HCT116 (cell line): ENCODE data around the gene FBXL7.

Source experiments
- EGR1 ChIP-seq: IDR thresholded peaks from 2 replicates; pipeline ENCODE4 v1.6.1; 2012; ENCODE audit warnings: low read depth
- EZH2 ChIP-seq: fragments of 200-600 bp; sonication (generic); IDR thresholded peaks from 2 replicates; pipeline ENCODE4 v1.6.1; 2017; ENCODE audit warnings: antibody characterized with exemption, mixed run types
- EZH2phosphoT487 ChIP-seq: fragments of 200-600 bp; IDR thresholded peaks from 2 replicates; pipeline ENCODE4 v1.6.1; 2018; ENCODE audit warnings: antibody characterized with exemption, borderline replicate concordance
- FOSL1 ChIP-seq: IDR thresholded peaks from 2 replicates; pipeline ENCODE4 v1.6.1; 2012; ENCODE audit warnings: low read depth
- JUND ChIP-seq: IDR thresholded peaks from 2 replicates; pipeline ENCODE4 v1.6.1; 2012
- MAX ChIP-seq: IDR thresholded peaks from 2 replicates; pipeline ENCODE4 v1.6.1; 2012
- POLR2A ChIP-seq: IDR thresholded peaks from 2 replicates; pipeline ENCODE4 v1.7.0; 2011; ENCODE audit warnings: borderline replicate concordance; ENCODE audit not compliant: insufficient read depth, insufficient read length; ENCODE audit errors: extremely low read depth
- POLR2AphosphoS5 ChIP-seq: IDR thresholded peaks from 2 replicates; pipeline ENCODE4 v1.6.1; 2011; ENCODE audit warnings: mild to moderate bottlenecking, low read depth, low read length, moderate library complexity
- RAD21 ChIP-seq: IDR thresholded peaks from 2 replicates; pipeline ENCODE4 v1.6.1; 2012; ENCODE audit warnings: low read depth, mild to moderate bottlenecking
- REST ChIP-seq: IDR thresholded peaks from 2 replicates; pipeline ENCODE4 v1.6.1; 2012; ENCODE audit warnings: low read depth
- TCF7L2 ChIP-seq: IDR thresholded peaks from 2 replicates; pipeline ENCODE4 v1.7.0; 2011; ENCODE audit warnings: borderline replicate concordance, inconsistent platforms; ENCODE audit not compliant: insufficient read depth, insufficient read length; ENCODE audit errors: extremely low read depth
- ZNF274 ChIP-seq: fragments of 200-500 bp; sonication (Bioruptor generic); IDR thresholded peaks from 2 replicates; pipeline ENCODE4 v1.6.1; 2014; ENCODE audit warnings: mild to moderate bottlenecking, low read depth, low read length, inconsistent platforms
- TF ChIP-seq, protein P1 (sequence below), 3 experiments: fragments of 200-600 bp in 1 of 3; sonication (generic) in 1 of 3; IDR thresholded peaks in 2 of 3; conservative IDR thresholded peaks in 1 of 3; 2 replicates each; pipeline ENCODE4 v1.5.1; 2012 to 2017; ENCODE audit warnings: low read depth in 2 of 3, low read length in 2 of 3, antibody characterized with exemption in 1 of 3, borderline replicate concordance in 1 of 3, control low read depth in 1 of 3, mild to moderate bottlenecking in 1 of 3, mixed read lengths in 1 of 3, mixed run types in 1 of 3, moderate library complexity in 1 of 3; ENCODE audit not compliant: insufficient read depth in 1 of 3

- TF ChIP-seq EGR1: no peak
- TF ChIP-seq MAX: no peak
- TF ChIP-seq EZH2: no peak
- TF ChIP-seq, protein P1, sequence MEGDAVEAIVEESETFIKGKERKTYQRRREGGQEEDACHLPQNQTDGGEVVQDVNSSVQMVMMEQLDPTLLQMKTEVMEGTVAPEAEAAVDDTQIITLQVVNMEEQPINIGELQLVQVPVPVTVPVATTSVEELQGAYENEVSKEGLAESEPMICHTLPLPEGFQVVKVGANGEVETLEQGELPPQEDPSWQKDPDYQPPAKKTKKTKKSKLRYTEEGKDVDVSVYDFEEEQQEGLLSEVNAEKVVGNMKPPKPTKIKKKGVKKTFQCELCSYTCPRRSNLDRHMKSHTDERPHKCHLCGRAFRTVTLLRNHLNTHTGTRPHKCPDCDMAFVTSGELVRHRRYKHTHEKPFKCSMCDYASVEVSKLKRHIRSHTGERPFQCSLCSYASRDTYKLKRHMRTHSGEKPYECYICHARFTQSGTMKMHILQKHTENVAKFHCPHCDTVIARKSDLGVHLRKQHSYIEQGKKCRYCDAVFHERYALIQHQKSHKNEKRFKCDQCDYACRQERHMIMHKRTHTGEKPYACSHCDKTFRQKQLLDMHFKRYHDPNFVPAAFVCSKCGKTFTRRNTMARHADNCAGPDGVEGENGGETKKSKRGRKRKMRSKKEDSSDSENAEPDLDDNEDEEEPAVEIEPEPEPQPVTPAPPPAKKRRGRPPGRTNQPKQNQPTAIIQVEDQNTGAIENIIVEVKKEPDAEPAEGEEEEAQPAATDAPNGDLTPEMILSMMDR (IDR thresholded peaks at IDR 0.05 in 2 of 3, conservative IDR thresholded peaks at IDR 0.05 in 1 of 3; ENCODE audit: borderline replicate concordance in 1 of 3, insufficient read depth in 1 of 3, low read depth in 2 of 3, low read length in 2 of 3): no peak
- TF ChIP-seq ZNF274: no peak
- no peak for TF ChIP-seq POLR2A
- TF ChIP-seq EZH2phosphoT487: no peak
- no peak for TF ChIP-seq POLR2AphosphoS5
- no peak for TF ChIP-seq RAD21
- TF ChIP-seq JUND: no peak
- TF ChIP-seq TCF7L2: no peak
- TF ChIP-seq FOSL1: no peak
- TF ChIP-seq REST: no peak
Measured at GRCh38 chr5:15833365-15833764, 333.4 kb downstream of the FBXL7 start.
